Ishikawa (cell line): ENCODE data around the gene TFAP2C.

Experiments used
- CREB1 ChIP-seq: IDR thresholded peaks from 2 replicates; pipeline ENCODE4 v1.6.1; 2012; ENCODE audit warnings: low read depth
- EGR1 ChIP-seq: IDR thresholded peaks from 2 replicates; pipeline ENCODE4 v1.6.1; 2012
- EP300 ChIP-seq: IDR thresholded peaks from 2 replicates; pipeline ENCODE4 v1.6.1; 2012; ENCODE audit warnings: borderline replicate concordance
- NFIC ChIP-seq: IDR thresholded peaks from 2 replicates; pipeline ENCODE4 v1.6.1; 2012
- REST ChIP-seq: IDR thresholded peaks from 2 replicates; pipeline ENCODE4 v1.6.1; 2012; ENCODE audit warnings: low read depth, mild to moderate bottlenecking
- TAF1 ChIP-seq: IDR thresholded peaks from 2 replicates; pipeline ENCODE4 v1.6.1; 2012; ENCODE audit warnings: low read depth, mild to moderate bottlenecking
- TCF12 ChIP-seq: IDR thresholded peaks from 2 replicates; pipeline ENCODE4 v1.6.1; 2012; ENCODE audit warnings: low read depth
- TEAD4 ChIP-seq: IDR thresholded peaks from 2 replicates; pipeline ENCODE4 v1.6.1; 2012
- YY1 ChIP-seq: IDR thresholded peaks from 2 replicates; pipeline ENCODE4 v1.6.1; 2012; ENCODE audit warnings: low read depth
- ZBTB7A ChIP-seq: IDR thresholded peaks from 2 replicates; pipeline ENCODE4 v1.6.1; 2012; ENCODE audit warnings: low read depth
- TF ChIP-seq, protein P1 (sequence below): IDR thresholded peaks from 2 replicates; pipeline ENCODE4 v1.6.1; 2012
- TF ChIP-seq, protein P2 (sequence below): IDR thresholded peaks from 2 replicates; pipeline ENCODE4 v1.6.1; 2012

- TF ChIP-seq NFIC (no peak), TAF1 (no peak), EGR1 (no peak), YY1 (no peak), ZBTB7A (no peak), TCF12 (no peak), EP300 (no peak), REST (no peak), CREB1 (no peak), TEAD4 (no peak)
- TF ChIP-seq, protein P1, sequence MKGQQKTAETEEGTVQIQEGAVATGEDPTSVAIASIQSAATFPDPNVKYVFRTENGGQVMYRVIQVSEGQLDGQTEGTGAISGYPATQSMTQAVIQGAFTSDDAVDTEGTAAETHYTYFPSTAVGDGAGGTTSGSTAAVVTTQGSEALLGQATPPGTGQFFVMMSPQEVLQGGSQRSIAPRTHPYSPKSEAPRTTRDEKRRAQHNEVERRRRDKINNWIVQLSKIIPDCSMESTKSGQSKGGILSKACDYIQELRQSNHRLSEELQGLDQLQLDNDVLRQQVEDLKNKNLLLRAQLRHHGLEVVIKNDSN = no peak
- TF ChIP-seq, protein P2, sequence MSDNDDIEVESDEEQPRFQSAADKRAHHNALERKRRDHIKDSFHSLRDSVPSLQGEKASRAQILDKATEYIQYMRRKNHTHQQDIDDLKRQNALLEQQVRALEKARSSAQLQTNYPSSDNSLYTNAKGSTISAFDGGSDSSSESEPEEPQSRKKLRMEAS = no peak
These were observed 28.8 kb downstream of the TFAP2C start for GRCh38 chr20:56657879-56658278.
